HFFc6 (cell line): ENCODE data around the gene TPO. TPM values are rescaled to one million over a fixed set of nuclear protein-coding genes. Genes with fewer than 3 reads are reported as not detected.
A peak's percentile ranks its signal among the peaks of the same experiment; 100 is the strongest.

ENCODE experiments used
- DNase-seq: peaks from one replicate; pipeline ENCODE4 v3.0.0-alpha.2; 2018
- H3K27ac Mint-ChIP-seq: 2 replicates; pipeline ENCODE4 v1.8.0; 2020; ENCODE audit warnings: mild to moderate bottlenecking, mixed read lengths
- H3K27me3 Mint-ChIP-seq: 2 replicates; pipeline ENCODE4 v1.8.0; 2021; ENCODE audit warnings: mild to moderate bottlenecking, moderate library complexity, mixed read lengths; ENCODE audit not compliant: insufficient read depth
- H3K36me3 Mint-ChIP-seq: 2 replicates; pipeline ENCODE4 v1.8.0; 2021; ENCODE audit warnings: low read depth, mixed read lengths
- H3K4me1 Mint-ChIP-seq: 2 replicates; pipeline ENCODE4 v1.8.0; 2020; ENCODE audit warnings: low read depth, mixed read lengths
- H3K4me3 Mint-ChIP-seq: 2 replicates; pipeline ENCODE4 v1.8.0; 2020; ENCODE audit warnings: mild to moderate bottlenecking, moderate library complexity, mixed read lengths
- H3K9me3 Mint-ChIP-seq: 2 replicates; pipeline ENCODE4 v1.8.0; 2020; ENCODE audit warnings: mild to moderate bottlenecking, mixed read lengths
- total RNA-seq, 6 experiments: library from RNA; stranded (reverse); fragmentation: NEBNext Ultra II Directional; extraction: Animal tissue kit (Norgen Biotek cat#: 25700); gene quantifications; 2 replicates in 1 of 6; 3 replicates in 5 of 6; pipeline ENCODE4 v1.2.3, GENCODE V29; 2021
- TF ChIP-seq, protein P1 (sequence below): fragments of 200-600 bp; sonication (generic); IDR thresholded peaks from 2 replicates; pipeline ENCODE4 v1.5.0; 2021; ENCODE audit warnings: antibody characterized with exemption, mild to moderate bottlenecking

TPO gene
- total RNA-seq, 6 experiments from 2014 or later = not detected

DNA sequence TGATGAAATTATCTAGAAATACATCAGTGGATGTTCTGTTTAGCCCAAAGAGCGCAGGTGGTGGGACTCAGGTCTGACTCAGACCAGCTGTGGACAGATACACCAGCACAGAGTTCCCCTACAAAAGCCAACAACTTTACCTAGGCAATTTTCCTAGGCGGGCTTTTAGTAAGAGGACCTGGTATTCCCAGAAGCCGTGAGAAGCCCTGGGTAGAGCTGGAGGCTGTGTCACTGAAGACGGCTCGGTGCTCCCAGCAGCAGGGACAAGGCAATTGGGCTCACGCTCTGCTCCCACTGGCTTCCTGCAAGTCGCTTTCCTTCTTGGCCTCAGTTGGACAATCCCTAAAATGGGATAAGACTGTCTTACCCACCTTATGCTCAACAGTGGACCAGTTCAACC, 41.1 kb downstream of the TPO start:
- no peaks in the 10 kb centered on the region for H3K4me1 Mint-ChIP-seq
- H3K27ac Mint-ChIP-seq = no peak overlapping the region
- peaks cover 11% of the 10 kb centered on the region for H3K27me3 Mint-ChIP-seq

DNA sequence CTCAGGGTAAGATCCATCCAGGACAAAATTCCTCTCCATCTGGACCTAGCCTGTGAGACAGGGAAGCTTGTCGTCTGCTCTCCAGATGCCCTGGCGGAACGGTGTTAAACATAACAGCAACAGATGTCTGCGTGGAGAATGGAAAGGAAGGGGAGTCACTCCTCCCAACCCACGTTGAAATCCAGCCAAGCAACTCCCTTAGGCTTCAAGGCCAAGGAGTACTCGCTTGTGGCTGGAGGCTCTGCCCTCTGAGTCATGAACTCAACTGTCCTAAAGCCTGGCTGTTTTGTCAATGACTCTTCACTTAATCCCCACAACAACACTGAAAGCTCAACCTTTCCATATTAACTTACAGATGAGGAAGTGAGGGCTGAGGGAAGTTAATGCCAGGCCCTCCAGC, 42.2 kb downstream of the TPO start:
- no peak overlapping the region for H3K4me3 Mint-ChIP-seq
- peak; percentile 11 for DNase-seq
- H3K4me1 Mint-ChIP-seq = no peaks in the 10 kb centered on the region
- H3K36me3 Mint-ChIP-seq = no peaks in the 10 kb centered on the region
- H3K9me3 Mint-ChIP-seq = peaks cover 8% of the 10 kb centered on the region; the same call in 1 of the 2 replicates
- no peak overlapping the region for H3K27ac Mint-ChIP-seq
- TF ChIP-seq, protein P1, sequence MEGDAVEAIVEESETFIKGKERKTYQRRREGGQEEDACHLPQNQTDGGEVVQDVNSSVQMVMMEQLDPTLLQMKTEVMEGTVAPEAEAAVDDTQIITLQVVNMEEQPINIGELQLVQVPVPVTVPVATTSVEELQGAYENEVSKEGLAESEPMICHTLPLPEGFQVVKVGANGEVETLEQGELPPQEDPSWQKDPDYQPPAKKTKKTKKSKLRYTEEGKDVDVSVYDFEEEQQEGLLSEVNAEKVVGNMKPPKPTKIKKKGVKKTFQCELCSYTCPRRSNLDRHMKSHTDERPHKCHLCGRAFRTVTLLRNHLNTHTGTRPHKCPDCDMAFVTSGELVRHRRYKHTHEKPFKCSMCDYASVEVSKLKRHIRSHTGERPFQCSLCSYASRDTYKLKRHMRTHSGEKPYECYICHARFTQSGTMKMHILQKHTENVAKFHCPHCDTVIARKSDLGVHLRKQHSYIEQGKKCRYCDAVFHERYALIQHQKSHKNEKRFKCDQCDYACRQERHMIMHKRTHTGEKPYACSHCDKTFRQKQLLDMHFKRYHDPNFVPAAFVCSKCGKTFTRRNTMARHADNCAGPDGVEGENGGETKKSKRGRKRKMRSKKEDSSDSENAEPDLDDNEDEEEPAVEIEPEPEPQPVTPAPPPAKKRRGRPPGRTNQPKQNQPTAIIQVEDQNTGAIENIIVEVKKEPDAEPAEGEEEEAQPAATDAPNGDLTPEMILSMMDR = no peak
- peaks cover 6% of the 10 kb centered on the region for H3K27me3 Mint-ChIP-seq

More for the DNA sequence above, 41.1 kb downstream of the TPO start:
- Mint-ChIP-seq H3K36me3 (no peaks in the 10 kb centered on the region), H3K4me3 (no peak overlapping the region), H3K9me3 (peaks cover 8% of the 10 kb centered on the region; the same call in 1 of the 2 replicates)
- DNase-seq = no peak
- TF ChIP-seq, protein P1 = no peak

DNA sequence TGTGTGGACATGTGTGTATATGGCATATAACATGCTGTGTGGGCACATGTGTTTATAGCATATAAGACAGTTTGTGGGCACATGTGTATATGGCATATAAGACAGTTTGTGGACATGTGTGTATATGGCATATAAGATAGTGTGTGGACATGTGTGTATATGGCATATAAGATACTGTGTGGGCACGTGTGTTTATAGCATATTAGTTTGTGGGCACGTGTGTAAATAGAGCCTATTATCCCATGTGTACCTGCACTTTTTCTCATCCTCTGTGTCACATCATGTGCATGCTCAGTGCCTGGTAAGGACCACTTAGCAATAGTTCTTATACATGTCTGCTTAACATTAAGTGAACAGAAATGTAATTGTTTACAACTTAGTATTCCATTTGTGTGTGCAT, 45.2 kb downstream of the TPO start:
- H3K36me3 Mint-ChIP-seq = no peaks in the 10 kb centered on the region
- no peaks in the 10 kb centered on the region for H3K4me1 Mint-ChIP-seq
- no peak overlapping the region for H3K4me3 Mint-ChIP-seq
- H3K27me3 Mint-ChIP-seq = peaks cover 6% of the 10 kb centered on the region
- TF ChIP-seq, protein P1 = no peak
- H3K27ac Mint-ChIP-seq = no peak overlapping the region
- peaks cover 10% of the 10 kb centered on the region; the same call in 1 of the 2 replicates for H3K9me3 Mint-ChIP-seq
- DNase-seq = no peak

DNA sequence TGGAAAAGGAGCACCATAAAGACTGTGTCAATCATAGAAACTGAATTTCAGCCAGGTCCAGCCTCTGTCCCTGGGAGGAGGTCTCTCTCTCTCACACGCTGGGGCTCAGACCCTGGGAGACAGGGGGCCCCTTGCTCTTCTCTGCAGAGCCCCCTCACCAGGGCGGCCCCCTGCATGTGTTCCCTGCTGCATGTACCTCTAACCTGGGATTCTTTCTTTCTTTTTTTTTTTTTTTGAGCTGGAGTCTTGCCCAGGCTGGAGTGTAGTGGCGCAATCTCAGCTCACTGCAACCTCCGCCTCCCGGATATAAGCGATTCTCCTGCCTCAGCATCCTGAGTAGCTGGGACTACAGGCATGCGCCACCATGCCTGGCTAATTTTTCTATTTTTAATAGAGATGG, 46.5 kb downstream of the TPO start:
- H3K36me3 Mint-ChIP-seq = no peaks in the 10 kb centered on the region
- H3K9me3 Mint-ChIP-seq = peaks cover 10% of the 10 kb centered on the region; the same call in 1 of the 2 replicates
- H3K27me3 Mint-ChIP-seq = peaks cover 6% of the 10 kb centered on the region
- no peaks in the 10 kb centered on the region for H3K4me1 Mint-ChIP-seq
- DNase-seq = no peak
- H3K4me3 Mint-ChIP-seq = no peak overlapping the region
- no peak overlapping the region for H3K27ac Mint-ChIP-seq
- TF ChIP-seq, protein P1 = no peak

DNA sequence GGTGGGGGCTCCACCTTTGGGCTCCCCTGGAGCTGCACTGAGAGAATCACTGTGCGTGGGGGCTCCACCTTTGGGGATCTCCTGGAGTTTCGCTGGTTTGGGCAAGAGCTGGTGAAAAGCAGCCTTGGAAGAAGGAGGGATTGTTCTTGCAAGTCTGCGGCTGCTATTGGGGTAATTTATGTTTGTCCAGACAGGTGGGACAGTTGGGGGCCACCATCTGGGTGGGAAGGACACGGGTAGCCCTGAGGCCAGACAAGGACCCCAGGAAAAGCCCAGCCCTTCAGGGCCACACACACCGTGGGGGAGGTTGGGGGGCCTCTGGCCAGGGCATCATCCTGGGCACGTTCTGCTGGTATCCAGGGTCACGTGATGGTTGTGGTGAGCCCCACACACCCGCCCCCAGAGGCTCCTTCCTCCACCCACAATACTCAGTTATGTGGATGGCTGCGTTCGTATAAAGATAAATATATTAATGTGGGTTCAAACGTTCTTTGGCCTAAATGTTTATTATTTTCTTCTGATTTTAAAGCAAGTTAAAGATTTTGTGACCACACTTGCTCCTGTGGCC, 47.7 kb downstream of the TPO start:
- DNase-seq = no peak
- Mint-ChIP-seq H3K27ac (no peak overlapping the region), H3K4me3 (no peak overlapping the region), H3K27me3 (no peaks in the 10 kb centered on the region; the same call in 1 of the 2 replicates), H3K9me3 (peaks cover 5% of the 10 kb centered on the region; the same call in 1 of the 2 replicates), H3K4me1 (no peaks in the 10 kb centered on the region), H3K36me3 (no peaks in the 10 kb centered on the region)
- TF ChIP-seq, protein P1 = no peak
